SK-N-MC (cell line): ENCODE results near the gene CDC42EP5.

Experiments used
- EZH2 ChIP-seq: fragments of 200-600 bp; sonication (generic); IDR thresholded peaks from one replicate; pipeline ENCODE4 v1.6.1; 2017; ENCODE audit warnings: antibody characterized with exemption
- POLR2AphosphoS5 ChIP-seq: IDR thresholded peaks from 2 replicates; pipeline ENCODE4 v1.6.1; 2012; ENCODE audit warnings: mild to moderate bottlenecking, low read depth, low read length, borderline replicate concordance

GRCh38 chr19:54489766-54490165 lies 16.7 kb upstream of the CDC42EP5 start:
- no peak for TF ChIP-seq EZH2
- TF ChIP-seq POLR2AphosphoS5 = no peak
